Vagina (tissue), 2 donors: Measurements from ENCODE around the gene NKAIN2.

Experiments used
- CTCF ChIP-seq, 3 experiments: fragments of 450-650 bp in 2 of 3; fragments of 200-600 bp in 1 of 3; sonication (generic) in 1 of 3; IDR thresholded peaks; one replicate each; pipeline ENCODE4 v1.5.1; 2017 to 2019; ENCODE audit warnings: antibody characterized with exemption in 3 of 3, mild to moderate bottlenecking in 2 of 3, moderate library complexity in 2 of 3
- POLR2A ChIP-seq, 2 donors: fragments of 450-650 bp; IDR thresholded peaks; one replicate each; pipeline ENCODE4 v1.6.1; 2017; ENCODE audit warnings: antibody characterized with exemption in 2 of 2, mild to moderate bottlenecking in 2 of 2, moderate library complexity in 2 of 2
- POLR2AphosphoS5 ChIP-seq, 2 donors: sonication (generic); formaldehyde crosslinking; IDR thresholded peaks; one replicate each; pipeline ENCODE4 v1.9.0; 2017; ENCODE audit warnings: antibody characterized with exemption in 2 of 2, mild to moderate bottlenecking in 2 of 2, low read depth in 1 of 2; ENCODE audit not compliant: insufficient read depth in 1 of 2

GRCh38 chr6:124036384-124036783 lies 232.7 kb downstream of the NKAIN2 start:
- TF ChIP-seq CTCF (IDR thresholded peaks at IDR 0.05) (no peak), POLR2A (IDR thresholded peaks at IDR 0.05) (no peak), POLR2AphosphoS5 (IDR thresholded peaks at IDR 0.05; ENCODE audit: insufficient read depth in 1 of 2, low read depth in 1 of 2) (no peak)
